OCI-LY1 (cell line): ENCODE measurements around the gene PLEKHM1.

Experiments
- CTCF ChIP-seq: fragments of 200-600 bp; sonication (generic), shearing (Covaris generic); IDR thresholded peaks from 2 replicates; pipeline ENCODE4 v1.5.1; 2017; ENCODE audit warnings: mild to moderate bottlenecking, antibody characterized with exemption, low read length, moderate library complexity, mixed read lengths
- EZH2 ChIP-seq: fragments of 200-600 bp; sonication (generic), shearing (Covaris generic); IDR thresholded peaks from 2 replicates; pipeline ENCODE4 v1.8.0; 2017; ENCODE audit warnings: borderline replicate concordance, mixed run types, mild to moderate bottlenecking, antibody characterized with exemption, low read length, moderate library complexity, mixed read lengths

DNA sequence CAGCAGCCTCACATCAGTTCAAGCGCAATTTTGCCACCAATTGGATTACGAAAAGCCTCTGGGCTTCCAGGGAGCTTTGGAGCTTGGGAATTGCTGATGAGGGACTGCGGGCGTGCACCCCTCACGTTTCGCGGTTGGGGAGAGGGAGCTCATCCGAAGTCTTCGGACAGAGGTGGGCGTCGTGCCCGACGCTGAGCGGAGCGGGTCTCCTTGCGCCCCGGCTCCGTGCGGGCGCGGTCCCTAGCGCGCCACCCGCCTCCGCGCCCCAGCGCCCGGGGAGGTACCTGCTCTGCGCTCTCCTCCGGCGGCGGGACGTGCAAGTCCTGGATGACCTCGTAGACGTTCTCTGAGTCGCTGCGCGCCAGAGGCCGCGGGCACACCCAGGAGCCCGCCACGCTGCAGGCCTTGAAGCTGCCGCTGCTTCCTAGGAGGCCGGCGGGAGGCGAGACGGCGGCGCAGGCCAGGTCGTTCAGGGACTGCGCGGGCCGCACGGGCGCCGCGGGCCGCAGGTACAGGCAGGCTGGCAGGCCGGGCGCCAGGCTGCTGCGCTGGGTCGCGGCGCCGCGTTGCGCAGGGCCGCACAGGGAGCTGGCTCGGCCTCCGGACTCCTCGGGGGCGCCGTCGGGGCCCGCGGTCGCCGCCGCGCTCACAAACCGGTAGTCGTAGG is 61.0 kb downstream of the PLEKHM1 start:
- TF ChIP-seq CTCF (no peak), EZH2 (no peak)
